Endothelial cell of umbilical vein (primary cell): Measurements from ENCODE around the gene BCL3. TPM values are rescaled to one million over a fixed set of nuclear protein-coding genes. Genes with fewer than 3 reads are reported as not detected.

Source experiments
- BruUV-seq: library from RNA; stranded (reverse); fragments of 400-500 nt; replicated peaks from 2 replicates; lab custom pipeline; 2021; lab: Mats Ljungman, UMichigan
- CTCF ChIA-PET: fragments of 300-600, 350-600 bp; sonication (Branson Sonifier 250); formaldehyde crosslinking; loops from one replicate; lab custom pipeline; 2021; ENCODE audit warnings: antibody characterized with exemption, inconsistent platforms; lab: Charles Lee
- POLR2A ChIA-PET: fragments of 300-600, 350-600 bp; sonication (Branson Sonifier 250); formaldehyde crosslinking; loops from one replicate; lab custom pipeline; 2021; ENCODE audit warnings: antibody characterized with exemption, inconsistent platforms; lab: Charles Lee
- DNase-seq: peaks from one replicate; pipeline ENCODE4 v3.0.0-alpha.2; 2011; ENCODE audit warnings: low read depth, low spot score
- FAIRE-seq: peaks from 2 replicates; lab custom pipeline; 2011; peaks lifted over from hg19 to GRCh38; lab: Jason Lieb, UNC
- H2AFZ ChIP-seq: 2 replicates; pipeline ENCODE4 v1.6.0; 2012; ENCODE audit warnings: low read depth, low read length, control low read depth, inconsistent platforms
- H3K27ac ChIP-seq: 2 replicates; pipeline ENCODE4 v1.5.1; 2011; ENCODE audit warnings: low read depth, mild to moderate bottlenecking, control low read depth, low read length, moderate library complexity; ENCODE audit not compliant: insufficient read depth
- H3K27me3 ChIP-seq, 2 experiments: 2 replicates each; pipeline versions ENCODE4 v1.6.0 to v1.6.1; 2011; ENCODE audit warnings: low read length in 2 of 2, mixed read lengths in 1 of 2; ENCODE audit not compliant: control insufficient read depth in 2 of 2, insufficient read depth in 2 of 2
- H3K36me3 ChIP-seq, 2 experiments: 2 replicates in 1 of 2; 3 replicates in 1 of 2; pipeline ENCODE4 v1.5.1; 2011; ENCODE audit warnings: low read length in 2 of 2, mild to moderate bottlenecking in 1 of 2, moderate library complexity in 1 of 2; ENCODE audit not compliant: control insufficient read depth in 2 of 2, insufficient read depth in 2 of 2; ENCODE audit errors: extremely low read depth in 1 of 2
- H3K4me1 ChIP-seq: 3 replicates; pipeline ENCODE4 v1.5.1; 2011; ENCODE audit warnings: mild to moderate bottlenecking, low read length; ENCODE audit not compliant: control insufficient read depth, insufficient read depth; ENCODE audit errors: extremely low read depth
- H3K4me2 ChIP-seq: 2 replicates; pipeline ENCODE4 v1.6.1; 2011; ENCODE audit warnings: low read length, control low read depth, mixed read lengths; ENCODE audit not compliant: insufficient read depth
- H3K4me3 ChIP-seq, 3 experiments: fragments of 200-600 bp in 1 of 3; sonication (generic), shearing (Covaris generic) in 1 of 3; replicated peaks in 1 of 3; 2 replicates each; pipeline ENCODE4 v1.5.1; 2011 to 2016; ENCODE audit warnings: control low read depth in 3 of 3, low read length in 3 of 3, mild to moderate bottlenecking in 2 of 3, inconsistent platforms in 1 of 3, low read depth in 1 of 3, moderate library complexity in 1 of 3; ENCODE audit not compliant: insufficient read depth in 1 of 3
- H3K79me2 ChIP-seq: 2 replicates; pipeline ENCODE4 v1.6.0; 2012; ENCODE audit warnings: low read length, inconsistent platforms; ENCODE audit not compliant: control insufficient read depth, insufficient read depth
- H3K9ac ChIP-seq: replicated peaks from 2 replicates; pipeline ENCODE3; 2011; ENCODE audit warnings: low read length, control low read depth; ENCODE audit not compliant: insufficient read depth; ENCODE audit errors: extremely low read depth
- H3K9me1 ChIP-seq: replicated peaks from 3 replicates; pipeline ENCODE4 v1.6.0; 2011; ENCODE audit warnings: mild to moderate bottlenecking, low read length; ENCODE audit not compliant: control insufficient read depth, insufficient read depth; ENCODE audit errors: extremely low read depth
- H3K9me3 ChIP-seq: replicated peaks from 2 replicates; pipeline ENCODE4 v1.5.1; 2012; ENCODE audit warnings: low read length, inconsistent platforms; ENCODE audit not compliant: control insufficient read depth, insufficient read depth
- H4K20me1 ChIP-seq: replicated peaks from 2 replicates; pipeline ENCODE3; 2011; ENCODE audit warnings: mild to moderate bottlenecking, low read length; ENCODE audit not compliant: control insufficient read depth, insufficient read depth; ENCODE audit errors: extremely low read depth
- CTCF ChIP-seq, 2 donors: IDR thresholded peaks; 1 replicate in 1 of 2; 2 replicates in 1 of 2; pipeline ENCODE4 v1.5.1; 2011; ENCODE audit warnings: low read length in 2 of 2, mild to moderate bottlenecking in 2 of 2, moderate library complexity in 2 of 2, control low read depth in 1 of 2, inconsistent platforms in 1 of 2, low read depth in 1 of 2; ENCODE audit not compliant: insufficient read depth in 1 of 2; ENCODE audit errors: extremely low read depth in 1 of 2
- EZH2 ChIP-seq: IDR thresholded peaks from 2 replicates; pipeline ENCODE4 v1.6.1; 2012; ENCODE audit warnings: borderline replicate concordance, low read depth, mild to moderate bottlenecking, moderate library complexity, low read length, inconsistent platforms; ENCODE audit not compliant: severe bottlenecking
- FOS ChIP-seq: IDR thresholded peaks from 2 replicates; pipeline ENCODE4 v1.6.1; 2011; ENCODE audit warnings: mild to moderate bottlenecking, low read length, moderate library complexity, borderline replicate concordance; ENCODE audit not compliant: insufficient read depth
- GATA2 ChIP-seq: IDR thresholded peaks from 2 replicates; pipeline ENCODE4 v1.7.0; 2011; ENCODE audit warnings: low read depth, mild to moderate bottlenecking, moderate library complexity, mixed read lengths, low read length; ENCODE audit not compliant: insufficient read length, insufficient read depth
- JUN ChIP-seq: IDR thresholded peaks from 2 replicates; pipeline ENCODE4 v1.6.1; 2011; ENCODE audit warnings: borderline replicate concordance, low read depth; ENCODE audit not compliant: insufficient read length, insufficient read depth
- MAX ChIP-seq: IDR thresholded peaks from 2 replicates; pipeline ENCODE4 v1.6.1; 2011; ENCODE audit not compliant: insufficient read depth, insufficient read length
- MYC ChIP-seq: IDR thresholded peaks from one replicate; pipeline ENCODE4 v1.6.1; 2011; ENCODE audit warnings: mild to moderate bottlenecking, low read depth, low read length
- POLR2A ChIP-seq: IDR thresholded peaks from 2 replicates; pipeline ENCODE4 v1.6.1; 2012; ENCODE audit warnings: low read depth, mild to moderate bottlenecking, control low read depth, low read length
- POLR2AphosphoS5 ChIP-seq: IDR thresholded peaks from 2 replicates; pipeline ENCODE4 v1.6.1; 2012; ENCODE audit warnings: low read depth, mild to moderate bottlenecking, control low read depth, low read length, moderate library complexity; ENCODE audit not compliant: insufficient read depth
- dilution Hi-C: fragments of 300-500 bp; cut with MboI; formaldehyde crosslinking; loops from one replicate; pipeline ENCODE4 v1.15.0; 2019; ENCODE audit warnings: low sequenced_read_pairs; ENCODE audit not compliant: extremely low pct_ligation_motif_present
- intact Hi-C: fragments of 100-400 bp; cut with micrococcal nuclease; formaldehyde crosslinking; loops from one replicate; pipeline ENCODE4 v1.10.0; 2022
- polyA plus RNA-seq, 4 experiments: library from polyadenylated mRNA; depleted of rRNA in 3 of 4; stranded (reverse) in 3 of 4; unstranded in 1 of 4; fragments of >200 nt; gene quantifications; 2 replicates each; pipeline versions ENCODE4 v1.2.1 to v1.2.3, GENCODE V29; 2011 to 2012; ENCODE audit warnings: missing spikeins in 1 of 4
- total RNA-seq: library from RNA; stranded (reverse); gene quantifications from 2 replicates; pipeline ENCODE4 v1.2.3, GENCODE V29; 2021

BCL3 gene
- total and polyA plus RNA-seq, 2 donors (not counting 3 experiments of a cell fraction or from before 2014, with no cell fraction given), result 11.0 to 26.9 TPM

- no peaks in the 10 kb centered on the region for H4K20me1 ChIP-seq
- no peak overlapping the region for H2AFZ ChIP-seq
- no peak overlapping the region for H3K4me2 ChIP-seq
- peaks cover 12% of the 10 kb centered on the region for H3K4me1 ChIP-seq
- H3K27me3 ChIP-seq, result no peaks in the 10 kb centered on the region
- no peak for FAIRE-seq
- no TSS peak for BruUV-seq
- CTCF ChIA-PET, result interaction anchor here (1.5 to 19.4 kb wide), 2 partner anchors 52 to 87 kb away, joined by 5 to 688 read pairs; no protein-coding TSS in a partner anchor
- TF ChIP-seq CTCF (IDR thresholded peaks at IDR 0.05; ENCODE audit: extremely low read depth in 1 of 2, insufficient read depth in 1 of 2, low read depth in 1 of 2, low read length in 2 of 2) (no peak), POLR2A (no peak), GATA2 (no peak), MYC (no peak), POLR2AphosphoS5 (no peak), EZH2 (no peak), FOS (no peak), MAX (no peak), JUN (no peak)
- no peaks in the 10 kb centered on the region for H3K36me3 ChIP-seq
- intact Hi-C loops, result no loop called here
- dilution Hi-C loops, result no loop called here
- H3K4me3 ChIP-seq, result no peak overlapping the region
- POLR2A ChIA-PET, result interaction anchor here (0.6 to 0.7 kb wide), 2 partner anchors 166 to 1258 kb away, joined by 5 to 7 read pairs; no protein-coding TSS in a partner anchor
- no peak overlapping the region for H3K27ac ChIP-seq
- no peaks in the 10 kb centered on the region for H3K79me2 ChIP-seq
- DNase-seq, result no peak
- no peaks in the 10 kb centered on the region for H3K9me3 ChIP-seq
- no peak overlapping the region for H3K9ac ChIP-seq
- H3K9me1 ChIP-seq, result no peaks in the 10 kb centered on the region
Observed at GRCh38 chr19:44775676-44776240, 27.2 kb downstream of the BCL3 start.
